ENCODE measurements around the gene SERF2.
"Not testable (repeated sequence)": the region's sequence is repeated elsewhere in the genome, so short reads cannot be mapped to it uniquely, and the experiment has no call there.

The SERF2 gene

DNA sequence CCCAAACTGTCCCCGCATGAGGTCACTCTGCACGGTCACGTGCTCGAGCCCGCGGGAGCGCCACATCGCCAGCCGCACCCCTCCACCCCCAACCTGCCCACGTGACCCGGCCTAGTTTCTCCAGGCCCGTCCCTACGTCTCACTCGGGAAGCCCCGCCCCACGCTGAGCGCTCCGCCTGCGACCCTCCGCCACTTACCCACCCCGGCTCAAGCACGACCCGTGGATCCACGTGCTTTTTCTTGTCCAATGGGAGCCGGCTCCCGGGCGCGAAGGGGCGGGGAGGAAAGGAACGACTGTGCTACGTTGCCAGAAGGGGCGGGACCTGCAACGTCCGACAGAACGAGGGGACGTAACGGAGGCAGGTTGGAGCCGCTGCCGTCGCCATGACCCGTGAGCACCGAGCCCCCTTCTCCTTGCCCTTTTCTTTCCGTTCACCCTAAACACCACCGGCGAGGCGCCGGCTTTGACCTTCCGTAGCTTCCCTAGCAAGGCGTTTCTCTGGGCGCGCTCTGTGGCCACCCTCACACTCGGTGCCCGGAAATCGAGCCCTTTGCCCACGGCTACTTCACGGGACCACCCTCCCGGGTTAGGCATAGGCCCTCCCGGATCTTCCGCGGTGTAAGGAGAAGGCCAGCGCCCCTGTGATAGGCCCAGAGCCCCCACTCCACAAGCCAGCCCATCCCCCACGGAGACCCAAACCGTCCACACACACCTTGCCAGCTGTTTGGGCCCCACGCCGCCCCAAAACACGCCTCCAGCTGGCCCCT is at the start of gene SERF2:
SERF2 (plus strand) TSS at position 328 of the 768 bp plus-strand sequence; CDS start at position 385, 57 bp downstream.
- peak; percentile 100 for DNase-seq

DNA sequence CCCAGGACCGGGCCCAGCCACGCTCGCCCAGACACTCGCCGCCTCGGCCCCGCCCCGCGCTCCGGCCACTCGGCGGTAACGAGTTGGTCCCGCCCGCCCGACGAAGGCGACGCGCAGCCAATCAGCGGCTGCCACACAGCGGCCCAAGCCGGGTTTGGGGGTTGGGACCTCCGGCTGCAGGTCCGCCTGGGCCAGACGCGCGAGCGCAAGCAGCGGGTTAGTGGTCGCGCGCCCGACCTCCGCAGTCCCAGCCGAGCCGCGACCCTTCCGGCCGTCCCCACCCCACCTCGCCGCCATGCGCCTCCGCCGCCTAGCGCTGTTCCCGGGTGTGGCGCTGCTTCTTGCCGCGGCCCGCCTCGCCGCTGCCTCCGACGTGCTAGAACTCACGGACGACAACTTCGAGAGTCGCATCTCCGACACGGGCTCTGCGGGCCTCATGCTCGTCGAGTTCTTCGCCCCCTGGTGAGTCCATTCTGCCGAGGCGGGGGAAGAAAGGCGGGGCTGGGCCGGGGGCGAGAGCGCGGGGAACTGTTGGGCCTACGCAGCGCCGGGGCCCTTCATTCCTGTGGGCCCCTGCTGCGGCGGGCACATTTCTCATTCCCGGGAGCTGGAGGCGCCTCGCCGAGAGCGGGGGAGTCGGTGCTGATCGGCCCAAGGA is 45.7 kb upstream of the SERF2 start, which contains the start of gene PDIA3:
PDIA3 (plus strand) TSS at position 194 of the 658 bp plus-strand sequence; CDS start at position 296, 102 bp downstream.
- peak; percentile 96 for DNase-seq

DNA sequence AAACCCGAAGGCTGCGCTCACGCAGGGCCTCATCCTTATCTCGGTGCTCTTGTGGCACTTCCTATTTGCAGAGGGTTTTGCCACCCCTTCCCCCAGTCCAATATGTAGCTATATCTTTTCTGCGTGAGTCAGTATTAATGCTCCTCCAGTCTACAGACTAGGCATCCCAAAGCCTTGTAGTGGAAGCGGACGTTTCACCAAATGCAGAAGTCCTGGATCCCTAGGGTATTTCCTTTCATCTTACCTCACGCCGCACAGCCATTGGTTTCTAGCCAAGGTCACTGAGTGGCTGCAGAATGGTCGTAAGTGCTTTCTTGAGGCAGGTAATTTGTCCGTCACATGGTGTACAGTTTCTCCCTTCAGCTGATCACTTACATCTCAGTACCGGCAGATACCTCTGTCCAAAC is 45.2 kb upstream of the SERF2 start:
- not testable (repeated sequence) for DNase-seq

DNA sequence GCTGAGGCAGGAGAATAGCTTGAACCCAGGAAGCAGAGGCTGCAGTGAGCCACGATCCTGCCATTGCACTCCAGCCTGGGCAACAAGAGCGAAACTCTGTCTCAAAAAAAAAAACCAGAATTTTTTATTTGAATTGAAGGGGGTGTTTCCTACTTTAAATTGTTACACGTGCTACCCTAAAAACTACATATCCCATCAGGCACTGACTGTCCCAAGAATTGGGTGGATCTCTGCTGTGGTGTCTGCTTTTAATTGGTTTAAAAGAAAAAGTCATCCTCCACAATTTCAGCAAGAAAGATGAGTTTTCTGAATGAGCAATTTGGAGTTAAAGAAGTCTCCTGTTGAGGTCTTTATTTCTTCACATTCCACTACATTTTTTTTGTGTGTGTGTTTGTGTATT is 43.7 kb upstream of the SERF2 start:
- DNase-seq: no peak

DNA sequence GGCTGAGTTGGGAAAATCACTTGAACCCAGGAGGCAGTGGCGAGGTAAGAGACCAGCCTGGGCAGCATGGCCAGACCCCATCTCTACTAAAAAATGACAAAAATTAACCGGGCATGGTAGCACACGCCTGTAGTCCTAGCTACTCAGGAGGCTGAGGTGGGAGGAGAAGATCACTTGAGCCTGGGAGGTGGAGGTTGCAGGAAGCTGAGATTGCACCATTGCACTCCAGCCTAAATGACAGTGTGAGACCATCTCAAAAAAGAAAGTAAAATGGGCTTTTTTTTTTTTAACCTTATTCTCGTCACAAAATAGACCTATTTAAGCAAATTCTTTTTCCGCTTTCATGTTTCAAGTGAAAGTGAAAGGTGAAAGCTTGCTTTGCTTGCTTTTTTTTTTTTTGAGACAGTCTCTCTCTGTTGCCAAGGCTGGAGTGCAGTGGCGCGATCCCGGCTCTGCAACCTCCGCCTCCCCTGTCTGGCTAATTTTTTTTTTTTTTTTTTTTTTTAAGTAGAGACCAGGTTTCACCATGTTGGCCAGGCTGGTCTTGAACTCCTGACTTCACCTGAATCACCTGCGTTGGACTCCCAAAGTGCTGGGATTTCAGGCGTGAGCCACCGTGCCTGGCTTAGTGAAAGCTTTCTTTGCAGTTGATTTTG is 42.3 kb upstream of the SERF2 start:
- DNase-seq: no peak

DNA sequence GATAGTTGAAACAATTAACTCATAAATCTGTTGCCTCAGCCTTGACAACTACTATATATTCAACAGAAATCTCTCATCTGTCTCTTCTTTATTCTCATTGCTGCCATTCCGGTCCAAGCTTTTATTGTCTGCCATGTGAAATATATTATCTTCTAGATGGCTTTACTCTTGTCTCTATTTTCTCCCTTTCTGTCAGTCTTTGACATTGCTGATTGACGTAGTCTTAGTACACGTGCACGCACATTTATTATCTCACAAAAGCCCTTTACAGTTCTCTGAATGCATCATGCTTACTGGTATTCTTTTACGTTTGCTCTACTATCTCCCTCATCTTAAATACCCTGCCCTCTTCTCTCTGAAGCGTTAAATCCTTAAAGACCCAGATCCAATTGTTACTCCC is 40.2 kb upstream of the SERF2 start:
- DNase-seq: no peak

DNA sequence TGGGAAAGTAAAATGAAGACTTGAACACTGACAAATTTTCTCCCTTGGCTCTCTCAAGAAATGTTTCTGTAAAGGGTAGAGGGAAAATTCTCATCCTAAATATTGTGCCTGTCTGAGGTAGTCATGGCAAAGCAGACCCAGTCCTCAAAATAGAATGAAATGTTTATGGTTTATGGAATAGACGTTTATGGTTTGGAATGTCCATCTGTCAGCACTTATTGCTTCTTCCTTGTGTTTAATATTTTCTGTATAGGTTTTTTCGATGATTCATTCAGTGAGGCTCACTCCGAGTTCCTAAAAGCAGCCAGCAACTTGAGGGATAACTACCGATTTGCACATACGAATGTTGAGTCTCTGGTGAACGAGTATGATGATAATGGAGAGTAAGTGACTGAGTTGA is 29.3 kb upstream of the SERF2 start:
- no peak for DNase-seq

DNA sequence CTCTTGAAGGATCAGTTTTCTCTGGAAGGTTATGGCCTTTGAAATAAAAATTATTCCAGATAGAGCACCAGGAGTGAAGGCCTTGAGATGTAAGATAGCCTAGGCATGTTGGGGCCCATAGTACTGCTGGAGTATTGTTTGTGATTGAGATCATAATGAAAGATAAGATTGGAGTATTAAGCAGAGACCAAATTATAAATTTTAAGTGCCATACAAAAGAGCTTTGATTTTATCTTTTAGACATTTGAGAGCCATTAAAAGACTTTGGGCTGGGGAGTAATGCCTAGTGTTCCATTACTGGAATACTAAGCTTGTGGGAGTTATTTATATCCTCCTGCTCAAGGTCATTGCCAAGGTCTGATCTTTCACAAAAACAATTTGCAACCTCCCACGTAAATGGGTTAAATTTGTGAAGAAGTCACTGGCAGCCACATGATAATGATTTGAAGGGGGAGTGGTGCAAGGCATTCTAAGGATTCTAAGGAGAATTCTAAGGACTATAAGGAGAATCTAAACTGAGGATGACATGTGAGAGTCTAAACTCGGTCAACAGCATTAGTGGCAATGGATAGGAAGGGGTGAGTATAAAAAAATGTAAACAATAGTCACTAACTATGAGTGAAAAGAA is 28.2 kb upstream of the SERF2 start:
- DNase-seq: no peak

DNA sequence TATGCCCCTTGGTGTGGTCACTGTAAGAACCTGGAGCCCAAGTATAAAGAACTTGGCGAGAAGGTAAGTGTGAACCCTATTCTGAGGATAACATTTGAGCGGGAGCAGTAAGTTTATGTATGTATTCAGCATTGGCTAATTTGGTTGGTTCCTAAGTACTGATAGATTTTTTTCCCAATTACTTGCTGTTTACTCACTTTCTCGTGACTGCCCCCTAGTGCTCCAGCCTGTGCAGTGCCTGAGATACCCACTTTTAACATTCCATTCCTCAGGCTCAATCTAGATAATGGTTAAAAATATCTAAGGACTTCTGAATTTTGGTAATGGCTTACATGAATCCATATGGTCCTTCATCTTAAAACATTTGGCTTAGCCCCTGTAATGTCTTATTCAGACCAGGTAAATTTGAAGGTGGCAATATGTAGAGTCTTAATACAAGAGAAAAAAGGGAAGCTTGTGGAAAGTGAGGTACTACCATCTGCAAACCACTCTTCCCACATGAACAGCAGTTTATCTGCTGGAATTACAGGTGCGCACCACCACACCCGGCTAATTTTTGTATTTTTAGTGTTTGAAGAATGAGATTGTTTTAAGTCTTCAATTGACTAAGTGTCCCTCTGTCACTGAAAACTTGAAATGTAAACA is 22.4 kb upstream of the SERF2 start:
- peak; percentile 27 for DNase-seq

DNA sequence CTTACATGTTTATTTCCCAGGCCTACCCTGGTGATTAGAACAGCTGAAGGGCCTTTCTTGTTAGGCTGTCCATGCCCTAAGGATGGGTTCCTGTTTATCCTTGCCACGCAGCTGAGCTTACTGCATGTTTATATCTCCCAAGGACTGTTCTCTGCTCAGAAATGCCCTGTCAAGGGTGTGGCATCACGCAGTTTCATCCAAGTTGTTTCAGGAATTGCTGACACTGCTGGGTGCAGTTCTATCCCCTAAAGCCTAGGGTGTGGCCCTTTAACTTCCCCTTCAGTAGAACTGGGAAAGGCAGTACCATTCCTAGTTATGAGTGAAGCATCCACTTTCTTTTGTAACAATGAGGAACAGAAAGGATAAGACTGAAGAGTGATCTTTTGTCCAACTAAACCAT is 20.3 kb upstream of the SERF2 start:
- DNase-seq: no peak

DNA sequence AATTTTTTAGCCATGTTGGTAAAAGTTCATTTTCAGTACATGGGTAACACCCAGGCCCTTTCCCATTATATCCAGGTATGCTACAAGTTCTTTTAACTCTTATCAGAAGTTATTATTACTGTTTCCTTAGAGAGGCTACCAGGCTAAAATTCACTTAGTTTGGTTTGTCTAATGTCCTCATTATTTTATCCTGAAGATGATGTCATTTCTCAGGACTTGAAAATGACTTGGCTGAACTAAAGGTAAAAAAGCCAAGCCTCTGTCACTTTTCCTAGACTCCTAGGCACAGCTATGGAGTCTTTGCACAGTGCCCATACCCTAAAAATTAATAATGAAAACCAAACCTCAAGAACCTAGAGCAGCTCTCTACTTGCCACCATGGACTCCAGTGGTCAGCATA is 19.5 kb upstream of the SERF2 start:
- no peak for DNase-seq

DNA sequence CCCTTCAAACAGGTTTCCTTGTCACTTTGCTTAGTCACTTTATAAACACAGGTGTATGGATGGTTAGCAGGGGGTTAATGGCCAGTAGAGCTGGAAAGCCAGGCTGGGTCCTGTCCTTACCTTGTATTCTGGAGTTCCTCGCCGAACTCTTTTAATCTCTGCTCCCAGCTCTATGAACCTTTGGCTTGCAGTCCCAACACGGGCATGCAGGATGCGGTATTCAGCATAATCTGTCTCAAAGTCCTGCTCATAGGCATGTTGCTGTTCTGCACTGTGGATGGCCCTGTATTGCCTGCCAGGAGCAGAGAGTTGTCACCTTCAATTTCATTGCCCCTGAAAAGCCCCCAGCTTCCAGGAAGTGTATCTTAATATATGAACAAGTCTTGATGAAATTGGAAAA is 18.1 kb upstream of the SERF2 start:
- no peak for DNase-seq

DNA sequence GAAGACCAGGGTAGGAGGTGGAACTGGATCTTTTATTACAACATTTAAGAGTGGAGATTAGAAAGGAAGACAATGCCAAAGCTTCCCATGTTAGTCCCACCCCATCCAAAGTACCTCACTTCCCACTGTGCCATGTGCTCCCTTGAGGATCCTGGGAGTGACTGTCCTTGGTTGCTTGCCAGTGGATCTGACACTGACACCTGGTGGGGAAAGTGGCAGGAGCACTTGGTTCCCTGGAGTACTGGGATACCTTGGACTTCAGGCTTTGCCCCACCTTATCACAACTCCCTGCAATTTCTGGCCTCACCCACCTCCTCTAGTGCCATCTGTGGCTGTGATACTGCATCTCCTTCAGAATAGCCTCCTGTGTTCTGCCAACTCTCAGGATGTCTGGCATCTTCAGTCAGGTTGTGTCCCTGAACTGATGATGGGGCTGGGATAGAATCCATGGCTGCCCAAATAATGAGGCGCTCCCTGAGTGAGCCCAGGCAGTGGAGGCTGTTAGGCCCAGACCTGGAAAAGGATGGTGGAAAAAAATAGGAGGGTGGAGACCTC is 16.6 kb upstream of the SERF2 start:
- no peak for DNase-seq

DNA sequence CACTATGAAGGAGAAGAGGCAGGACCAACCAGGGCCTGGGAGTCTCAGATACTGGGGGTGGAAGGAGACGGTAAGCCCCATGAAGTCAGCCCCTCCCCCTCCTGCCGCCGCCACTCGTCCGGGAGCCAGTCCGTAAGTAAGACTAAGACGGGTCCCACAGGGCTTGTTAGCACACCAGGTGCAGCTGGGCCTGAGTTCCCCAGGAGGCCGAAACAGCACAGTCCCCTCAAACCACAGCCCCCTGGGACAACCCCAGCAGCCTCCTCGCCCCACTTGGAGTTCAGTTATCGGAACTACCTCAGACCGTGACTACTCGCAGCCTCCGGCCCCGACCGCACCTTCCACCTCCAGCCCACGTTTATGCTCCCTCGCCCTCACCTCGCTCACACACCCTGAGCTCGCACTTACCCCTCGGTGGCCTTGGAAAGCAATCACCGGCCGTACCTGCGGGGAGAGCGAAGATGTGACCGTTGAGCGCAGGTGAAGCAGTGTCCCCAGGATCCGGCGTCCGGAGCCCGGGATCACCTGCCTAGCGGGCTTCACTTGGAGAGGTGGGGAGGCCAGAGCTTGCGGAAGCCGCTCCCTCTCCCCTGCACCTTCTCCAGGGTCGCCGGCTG is 15.9 kb upstream of the SERF2 start:
- DNase-seq: no peak

DNA sequence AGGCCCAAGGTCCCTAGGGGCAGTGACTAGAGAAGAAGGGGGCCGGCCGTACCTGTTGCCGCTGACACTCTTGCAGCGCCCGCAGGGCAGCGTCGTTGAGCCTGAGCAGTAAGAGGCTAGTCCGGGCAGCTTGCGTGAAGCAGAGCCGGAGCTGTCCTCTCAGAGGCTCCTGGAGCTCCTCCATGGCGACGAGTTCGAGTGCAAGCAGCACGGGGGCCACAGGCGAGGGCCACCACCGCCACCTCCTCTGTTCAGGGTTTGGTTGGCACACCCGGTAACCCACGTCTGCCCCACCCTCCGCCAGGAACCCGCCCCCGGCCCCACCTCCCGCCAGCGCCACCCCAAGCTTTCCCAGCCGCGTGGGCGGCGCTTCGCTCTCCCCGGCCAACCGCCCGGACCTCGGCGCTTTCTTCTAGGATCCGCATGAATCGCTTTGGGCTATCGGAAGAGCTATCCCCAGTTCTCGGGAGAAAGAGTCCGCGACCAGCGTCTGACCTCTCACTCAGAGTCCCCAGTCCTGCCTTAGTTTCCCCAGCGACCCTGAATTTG is 15.3 kb upstream of the SERF2 start, which contains the start of gene ELL3:
ELL3 (minus strand) TSS at position 249 of the 549 bp plus-strand sequence; CDS start at position 184, 65 bp downstream.
- DNase-seq: peak; percentile 72

DNA sequence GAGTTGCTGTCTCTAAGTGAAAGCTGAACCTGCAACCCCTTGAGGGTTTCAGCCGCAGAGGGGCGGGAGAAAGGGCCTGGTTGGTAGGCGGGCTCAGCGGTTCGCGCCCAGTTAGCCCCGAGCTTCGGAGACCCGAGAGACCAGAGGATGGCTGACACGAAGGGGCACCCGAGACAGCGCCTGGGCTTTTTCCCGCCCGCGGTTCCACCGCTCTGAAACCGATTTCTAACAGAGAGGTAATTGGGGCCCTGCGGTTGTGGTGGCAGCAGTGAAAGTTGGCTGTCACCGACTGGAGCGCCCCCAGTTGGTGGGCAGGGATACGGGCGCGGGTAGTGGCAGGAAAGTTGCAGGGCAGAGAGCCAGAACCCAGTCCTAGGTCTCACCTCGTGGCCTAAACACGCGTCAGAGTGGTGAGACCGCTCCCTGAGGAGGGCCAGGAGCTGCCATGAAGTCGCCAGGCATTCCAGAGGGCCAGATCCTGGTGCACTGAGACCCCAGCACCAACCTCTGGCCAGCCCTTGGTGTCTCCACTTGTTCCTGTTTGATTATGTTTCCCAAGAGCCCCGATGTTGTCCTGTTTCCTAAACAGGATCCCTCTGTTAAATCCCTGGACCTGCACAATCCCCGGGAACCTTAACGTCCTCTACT is 14.7 kb upstream of the SERF2 start:
- DNase-seq: peak; percentile 72

DNA sequence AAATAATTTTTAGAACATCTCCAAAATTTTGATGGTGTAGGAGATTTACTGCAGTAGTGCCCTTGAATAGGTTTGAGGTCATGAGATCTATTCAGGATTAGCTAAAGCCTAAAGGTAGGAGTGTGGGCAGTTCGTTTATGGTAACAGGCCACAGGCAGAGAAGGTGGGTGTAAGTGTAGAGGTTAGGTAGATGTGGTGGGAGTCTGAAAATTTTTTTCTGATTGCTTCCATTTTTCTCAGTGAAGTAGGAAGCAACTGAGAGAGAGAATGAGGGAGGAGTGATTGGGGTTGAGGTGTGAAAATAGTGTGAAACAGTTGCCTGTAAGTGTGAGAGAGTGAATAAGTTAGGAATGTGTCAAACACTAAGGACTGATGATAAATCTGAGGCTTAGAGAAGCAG is 13.1 kb upstream of the SERF2 start:
- no peak for DNase-seq

DNA sequence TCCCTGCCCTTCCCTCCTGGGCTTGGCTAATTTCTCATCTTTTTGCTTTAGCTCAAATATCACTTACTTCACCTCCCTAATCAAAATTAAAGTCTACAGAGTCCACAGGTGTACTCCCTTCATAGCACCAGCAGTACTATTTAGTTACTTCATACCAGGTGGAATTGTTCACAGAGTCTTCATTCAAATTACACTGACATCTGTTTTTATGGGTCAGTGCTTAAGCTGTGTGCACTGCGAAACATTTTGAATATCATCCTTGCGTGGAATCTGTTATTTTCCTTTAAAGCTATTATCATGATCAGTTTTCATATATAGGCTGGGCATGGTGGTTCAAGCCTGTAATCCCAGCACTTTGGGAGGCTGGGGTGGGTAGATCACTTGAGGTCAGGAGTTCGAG is 2.7 kb upstream of the SERF2 start:
- DNase-seq: no peak

DNA sequence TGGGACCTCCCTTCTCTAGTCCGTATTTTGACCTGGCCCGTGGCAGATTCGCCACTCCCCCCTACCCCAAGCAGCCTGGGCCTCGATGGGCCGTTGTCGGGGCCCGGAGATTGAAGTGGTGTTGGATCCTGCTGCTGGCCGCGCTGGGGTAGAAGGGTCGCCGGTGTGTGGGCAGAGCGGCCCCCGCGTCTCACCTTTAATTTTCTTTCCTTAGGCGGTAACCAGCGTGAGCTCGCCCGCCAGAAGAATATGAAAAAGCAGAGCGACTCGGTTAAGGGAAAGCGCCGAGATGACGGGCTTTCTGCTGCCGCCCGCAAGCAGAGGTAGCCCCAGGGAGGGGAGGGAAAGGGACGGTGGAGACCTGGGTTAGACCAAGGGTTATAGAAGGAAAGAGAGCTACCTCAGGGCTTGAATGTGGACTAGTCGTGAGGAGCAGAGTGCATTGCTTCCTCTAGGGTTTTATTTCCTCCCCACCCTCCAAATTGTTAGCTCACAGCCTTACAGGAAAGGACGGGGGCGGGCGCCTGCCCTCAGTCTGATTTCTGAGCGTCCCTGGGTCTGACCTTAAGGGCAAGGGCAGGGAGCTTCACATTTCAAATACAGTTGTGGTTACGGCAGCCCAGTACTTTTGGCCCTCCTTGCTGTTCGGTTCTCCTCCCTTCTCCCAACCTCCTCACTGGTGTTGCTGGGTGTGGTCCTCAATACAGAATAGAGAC is 799 bp downstream of the SERF2 start:
- no peak for DNase-seq

DNA sequence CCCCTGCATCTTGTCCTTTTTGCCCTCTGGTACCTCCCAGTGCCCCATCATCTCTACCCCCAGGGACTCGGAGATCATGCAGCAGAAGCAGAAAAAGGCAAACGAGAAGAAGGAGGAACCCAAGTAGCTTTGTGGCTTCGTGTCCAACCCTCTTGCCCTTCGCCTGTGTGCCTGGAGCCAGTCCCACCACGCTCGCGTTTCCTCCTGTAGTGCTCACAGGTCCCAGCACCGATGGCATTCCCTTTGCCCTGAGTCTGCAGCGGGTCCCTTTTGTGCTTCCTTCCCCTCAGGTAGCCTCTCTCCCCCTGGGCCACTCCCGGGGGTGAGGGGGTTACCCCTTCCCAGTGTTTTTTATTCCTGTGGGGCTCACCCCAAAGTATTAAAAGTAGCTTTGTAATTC is 1.5 kb downstream of the SERF2 start:
- no peak for DNase-seq

All from midbrain (tissue), 1 donor.